Ishikawa (cell line): Measurements from ENCODE around the gene ST6GALNAC1.

Source experiments
- CEBPB ChIP-seq: IDR thresholded peaks from 2 replicates; pipeline ENCODE4 v1.6.1; 2012
- EP300 ChIP-seq: IDR thresholded peaks from 2 replicates; pipeline ENCODE4 v1.6.1; 2012; ENCODE audit warnings: borderline replicate concordance
- RAD21 ChIP-seq: IDR thresholded peaks from 2 replicates; pipeline ENCODE4 v1.6.1; 2012; ENCODE audit warnings: low read depth
- USF1 ChIP-seq: IDR thresholded peaks from 2 replicates; pipeline ENCODE4 v1.6.1; 2012
- YY1 ChIP-seq: IDR thresholded peaks from 2 replicates; pipeline ENCODE4 v1.6.1; 2012; ENCODE audit warnings: low read depth
- ZBTB7A ChIP-seq: IDR thresholded peaks from 2 replicates; pipeline ENCODE4 v1.6.1; 2012; ENCODE audit warnings: low read depth

- TF ChIP-seq YY1 (no peak), ZBTB7A (no peak), USF1 (peak; percentile 45; the same call in 1 of the 2 replicates), EP300 (no peak), RAD21 (no peak), CEBPB (no peak)
These were observed 46.2 kb downstream of the ST6GALNAC1 start for GRCh38 chr17:76597156-76598003.
